B cell (primary cell): ENCODE data around the gene C3orf70. TPM values are rescaled to one million over a fixed set of nuclear protein-coding genes. Genes with fewer than 3 reads are reported as not detected.

Experiments used
- ATAC-seq: fragments of 200-7000 bp; cut with Tn5 transposase; one replicate; pipeline ENCODE4 v1.10.0; 2021; ENCODE audit warnings: low read depth, mild to moderate bottlenecking, moderate number of reproducible peaks, moderate library complexity
- CTCF ChIA-PET: fragments of 350-600 bp; sonication (Branson Sonifier 250); formaldehyde crosslinking; loops from one replicate; lab custom pipeline; 2021; ENCODE audit warnings: antibody characterized with exemption, inconsistent platforms; lab: Charles Lee
- POLR2A ChIA-PET: fragments of 350-600 bp; sonication (Branson Sonifier 250); formaldehyde crosslinking; loops from one replicate; lab custom pipeline; 2021; ENCODE audit warnings: antibody characterized with exemption; lab: Charles Lee
- DNase-seq: peaks from one replicate; pipeline ENCODE4 v3.0.0; 2013
- H2AFZ ChIP-seq: 2 replicates; pipeline ENCODE4 v1.6.1; 2012; ENCODE audit warnings: mild to moderate bottlenecking, low read depth, low read length; ENCODE audit not compliant: insufficient read depth, poor library complexity, severe bottlenecking
- H3K27ac ChIP-seq, 2 donors: 1 replicate in 1 of 2; 2 replicates in 1 of 2; pipeline ENCODE4 v1.5.1; 2012 to 2013; ENCODE audit warnings: low read length in 2 of 2, mild to moderate bottlenecking in 2 of 2, moderate library complexity in 1 of 2
- H3K27me3 ChIP-seq, 4 experiments: fragments of 200-600 bp in 1 of 4; sonication (generic) in 1 of 4; replicated peaks in 1 of 4; 1 replicate in 2 of 4; 2 replicates in 2 of 4; pipeline versions ENCODE4 v1.6.1 to v1.7.0; 2013 to 2016; ENCODE audit warnings: low read length in 3 of 4, mild to moderate bottlenecking in 2 of 4, mixed read lengths in 1 of 4, moderate library complexity in 1 of 4; ENCODE audit not compliant: insufficient read depth in 4 of 4, control insufficient read depth in 3 of 4; ENCODE audit errors: control extremely low read depth in 1 of 4
- H3K36me3 ChIP-seq, 2 experiments: replicated peaks in 1 of 2; 1 replicate in 1 of 2; 2 replicates in 1 of 2; pipeline versions ENCODE4 v1.6.1 to v1.7.1; 2013; ENCODE audit warnings: low read length in 1 of 2; ENCODE audit not compliant: insufficient read depth in 2 of 2, control insufficient read depth in 1 of 2; ENCODE audit errors: control extremely low read depth in 1 of 2, extremely low read depth in 1 of 2
- H3K4me1 ChIP-seq, 2 donors: fragments of 200-600 bp in 1 of 2; sonication (generic) in 1 of 2; 1 replicate in 1 of 2; 2 replicates in 1 of 2; pipeline versions ENCODE4 v1.5.1 to v1.6.1; 2013 to 2017; ENCODE audit warnings: low read length in 2 of 2; ENCODE audit not compliant: control insufficient read depth in 2 of 2, insufficient read depth in 2 of 2
- H3K4me2 ChIP-seq: replicated peaks from 2 replicates; pipeline ENCODE3; 2012; ENCODE audit warnings: mild to moderate bottlenecking, low read depth, low read length; ENCODE audit not compliant: poor library complexity, severe bottlenecking
- H3K4me3 ChIP-seq, 5 experiments: fragments of 200-600 bp in 1 of 5; sonication (generic) in 1 of 5; 1 replicate in 3 of 5; 2 replicates in 2 of 5; pipeline versions ENCODE4 v1.5.1 to v1.7.0; 2011 to 2016; ENCODE audit warnings: low read length in 4 of 5, mild to moderate bottlenecking in 4 of 5, low read depth in 2 of 5, control low read depth in 1 of 5, moderate library complexity in 1 of 5; ENCODE audit not compliant: insufficient read depth in 1 of 5; ENCODE audit errors: control extremely low read depth in 1 of 5, extremely low read depth in 1 of 5
- H3K79me2 ChIP-seq: fragments of 200-600 bp; sonication (generic); one replicate; pipeline ENCODE4 v1.6.0; 2016; ENCODE audit warnings: low read length; ENCODE audit not compliant: control insufficient read depth, insufficient read depth
- H3K9ac ChIP-seq: fragments of 200-600 bp; sonication (generic); 2 replicates; pipeline ENCODE4 v1.6.1; 2017; ENCODE audit warnings: mild to moderate bottlenecking, low read length, moderate library complexity
- H3K9me3 ChIP-seq, 3 donors: one replicate each; pipeline versions ENCODE4 v1.6.1 to v1.7.1; 2013; ENCODE audit warnings: low read length in 2 of 3; ENCODE audit not compliant: control insufficient read depth in 2 of 3, insufficient read depth in 1 of 3; ENCODE audit errors: control extremely low read depth in 1 of 3
- H4K20me1 ChIP-seq: 2 replicates; pipeline ENCODE4 v1.6.0; 2012; ENCODE audit warnings: mild to moderate bottlenecking, low read length; ENCODE audit not compliant: insufficient read depth, control insufficient read depth, poor library complexity, severe bottlenecking
- H3K27ac Mint-ChIP-seq: one replicate; pipeline ENCODE4 v1.8.0; 2021; ENCODE audit warnings: mixed read lengths
- H3K27me3 Mint-ChIP-seq: one replicate; pipeline ENCODE4 v1.8.0; 2021; ENCODE audit warnings: mixed read lengths
- H3K4me1 Mint-ChIP-seq: one replicate; pipeline ENCODE4 v1.8.0; 2021; ENCODE audit warnings: mixed read lengths
- H3K4me3 Mint-ChIP-seq: one replicate; pipeline ENCODE4 v1.8.0; 2021; ENCODE audit warnings: mixed read lengths
- H3K9me3 Mint-ChIP-seq: one replicate; pipeline ENCODE4 v1.8.0; 2022; ENCODE audit warnings: mixed read lengths; ENCODE audit not compliant: insufficient read depth
- CTCF ChIP-seq: fragments of 200-600 bp; IDR thresholded peaks from one replicate; pipeline ENCODE4 v1.8.0; 2022; ENCODE audit warnings: antibody characterized with exemption, mild to moderate bottlenecking
- EZH2 ChIP-seq: IDR thresholded peaks from 2 replicates; pipeline ENCODE4 v1.6.1; 2012; ENCODE audit warnings: borderline replicate concordance, low read depth, mild to moderate bottlenecking, moderate library complexity, low read length; ENCODE audit not compliant: insufficient read depth, poor library complexity, severe bottlenecking
- WGBS: methylation state at CpG from one replicate; pipeline ENCODE4 v1.1.5; 2013; ENCODE audit warnings: missing lambda C conversion rate; ENCODE audit not compliant: insufficient coverage; 5-methylcytosine and 5-hydroxymethylcytosine counted together
- intact Hi-C: fragments of 100-400 bp; cut with micrococcal nuclease; formaldehyde crosslinking; loops from one replicate; pipeline ENCODE4 v1.10.0; 2022
- polyA plus RNA-seq: library from polyadenylated mRNA; depleted of rRNA; stranded (reverse); fragments of >200 nt; gene quantifications from 2 replicates; pipeline ENCODE4 v1.2.3, GENCODE V29; 2012
- total RNA-seq, 2 donors: library from RNA; stranded (reverse); fragments of 120-200 nt in 1 of 2; gene quantifications; 1 replicate in 1 of 2; 2 replicates in 1 of 2; pipeline versions ENCODE4 v1.2.3 to v1.2.4, GENCODE V29; 2013 to 2022

C3orf70 gene
- total and polyA plus RNA-seq, 2 donors (not counting 1 experiment from before 2014, with no cell fraction given): not detected

GRCh38 chr3:185058796-185059195 is 94.1 kb downstream of the C3orf70 start:
- H3K4me3 Mint-ChIP-seq: no peak overlapping the region
- H3K27me3 Mint-ChIP-seq: no peaks in the 10 kb centered on the region
- H3K79me2 ChIP-seq: no peaks in the 10 kb centered on the region
- no peaks in the 10 kb centered on the region for H3K4me1 Mint-ChIP-seq
- no peaks in the 10 kb centered on the region for H4K20me1 ChIP-seq
- TF ChIP-seq CTCF (no peak), EZH2 (no peak)
- no peak overlapping the region for H3K4me3 ChIP-seq
- peaks cover 23% of the 10 kb centered on the region for H3K9me3 Mint-ChIP-seq
- intact Hi-C loops: no loop called here
- no peaks in the 10 kb centered on the region for H3K4me1 ChIP-seq
- no peak overlapping the region for H2AFZ ChIP-seq
- H3K27ac Mint-ChIP-seq: no peak overlapping the region
- POLR2A ChIA-PET: no interaction called here
- H3K27ac ChIP-seq: no peak overlapping the region
- DNase-seq: no peak
- ATAC-seq: no peak
- peaks cover 0 to 3% of the 10 kb centered on the region in 2 experiments for H3K36me3 ChIP-seq
- peaks cover 0 to 34% (median 19%) of the 10 kb centered on the region in 3 donors for H3K9me3 ChIP-seq
- CTCF ChIA-PET: no interaction called here
- H3K4me2 ChIP-seq: no peak overlapping the region
- no peaks in the 10 kb centered on the region for H3K27me3 ChIP-seq
- no peak overlapping the region for H3K9ac ChIP-seq
- no CpG with 5 or more reads among the region's 2 CpGs for WGBS

DNA sequence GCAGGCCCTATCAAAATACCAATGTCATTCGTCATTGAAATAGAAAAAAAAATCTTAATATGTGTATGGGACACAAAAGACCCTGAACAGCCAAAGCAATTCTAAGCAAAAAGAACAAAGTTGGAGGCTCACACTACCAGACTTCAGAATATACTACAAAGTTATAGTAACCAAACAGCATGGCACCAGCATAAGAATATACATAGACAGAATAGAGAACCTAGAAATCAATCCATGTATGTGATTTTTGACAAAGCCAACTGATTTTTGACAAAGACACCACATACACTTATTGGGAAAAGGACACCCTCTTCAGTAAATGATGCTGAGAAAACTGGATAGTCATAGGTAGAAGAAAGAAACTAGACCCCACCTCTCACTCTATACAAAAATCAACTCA is 95.0 kb downstream of the C3orf70 start:
- no peak overlapping the region for H3K4me2 ChIP-seq

More for the DNA sequence above, 95.0 kb downstream of the C3orf70 start:
- Histone ChIP-seq H4K20me1 (no peaks in the 10 kb centered on the region), H3K27me3 (no peaks in the 10 kb centered on the region), H2AFZ (no peak overlapping the region), H3K9me3 (peaks cover 0 to 34% (median 19%) of the 10 kb centered on the region in 3 donors), H3K9ac (no peak overlapping the region), H3K79me2 (no peaks in the 10 kb centered on the region), H3K27ac (no peak overlapping the region), H3K4me3 (no peak overlapping the region), H3K4me1 (no peaks in the 10 kb centered on the region), H3K36me3 (peaks cover 2 to 11% of the 10 kb centered on the region in 2 experiments)
- no CpG with 5 or more reads among the region's 1 CpG for WGBS
- Mint-ChIP-seq H3K27me3 (no peaks in the 10 kb centered on the region), H3K4me3 (no peak overlapping the region), H3K9me3 (peaks cover 23% of the 10 kb centered on the region), H3K4me1 (no peaks in the 10 kb centered on the region), H3K27ac (no peak overlapping the region)
- ChIA-PET CTCF (no interaction called here), POLR2A (no interaction called here)
- TF ChIP-seq CTCF (no peak), EZH2 (no peak)
- DNase-seq (no peak), ATAC-seq (no peak)
- intact Hi-C loops: no loop called here
